RKO (cell line): ENCODE data around the gene TDRD1.

ENCODE experiments used
- DNase-seq: peaks from one replicate; pipeline ENCODE4 v3.0.0-alpha.2; 2016; ENCODE audit warnings: low spot score

The TDRD1 gene

GRCh38 chr10:114176511-114176910, 2.6 kb upstream of the TDRD1 start:
- no peak for DNase-seq

- DNase-seq: no peak
Measured at GRCh38 chr10:114179747-114180146, 594 bp downstream of the TDRD1 start.

GRCh38 chr10:114180937-114181336, 1.8 kb downstream of the TDRD1 start:
- no peak for DNase-seq

GRCh38 chr10:114181971-114182370, 2.8 kb downstream of the TDRD1 start:
- no peak for DNase-seq

GRCh38 chr10:114183563-114183962, 4.4 kb downstream of the TDRD1 start:
- no peak for DNase-seq

GRCh38 chr10:114184276-114184675, 5.1 kb downstream of the TDRD1 start:
- no peak for DNase-seq

GRCh38 chr10:114188001-114188400, 8.8 kb downstream of the TDRD1 start:
- no peak for DNase-seq

GRCh38 chr10:114188900-114189299, 9.7 kb downstream of the TDRD1 start:
- DNase-seq: no peak

GRCh38 chr10:114189700-114190099, 10.5 kb downstream of the TDRD1 start:
- no peak for DNase-seq

- DNase-seq: no peak
Measured at GRCh38 chr10:114195079-114195478, 15.9 kb downstream of the TDRD1 start.

GRCh38 chr10:114199239-114199638, 20.1 kb downstream of the TDRD1 start:
- no peak for DNase-seq

- no peak for DNase-seq
Measured at GRCh38 chr10:114202812-114203211, 23.7 kb downstream of the TDRD1 start.

GRCh38 chr10:114206902-114207301, 27.7 kb downstream of the TDRD1 start:
- no peak for DNase-seq

- no peak for DNase-seq
Measured at GRCh38 chr10:114207349-114207748, 28.2 kb downstream of the TDRD1 start.

- DNase-seq: no peak
Measured at GRCh38 chr10:114208351-114208750, 29.2 kb downstream of the TDRD1 start.

GRCh38 chr10:114212153-114212552, 33.0 kb downstream of the TDRD1 start:
- DNase-seq: no peak

- no peak for DNase-seq
Measured at GRCh38 chr10:114215033-114215432, 35.9 kb downstream of the TDRD1 start.

GRCh38 chr10:114220281-114220680, 41.1 kb downstream of the TDRD1 start:
- DNase-seq: no peak

GRCh38 chr10:114221235-114221634, 42.1 kb downstream of the TDRD1 start:
- no peak for DNase-seq

- no peak for DNase-seq
Measured at GRCh38 chr10:114223066-114223465, 43.9 kb downstream of the TDRD1 start.

GRCh38 chr10:114228156-114228555, 49.0 kb downstream of the TDRD1 start:
- no peak for DNase-seq

GRCh38 chr10:114232561-114233176, 53.5 kb downstream of the TDRD1 start:
- DNase-seq: no peak

GRCh38 chr10:114233482-114233881, 54.3 kb downstream of the TDRD1 start:
- no peak for DNase-seq

GRCh38 chr10:114234132-114234531, 55.0 kb downstream of the TDRD1 start:
- DNase-seq: no peak
